Measurements from ENCODE around the gene HDAC4.
A peak's percentile ranks its signal among the peaks of the same experiment; 100 is the strongest.

HDAC4 gene

DNA sequence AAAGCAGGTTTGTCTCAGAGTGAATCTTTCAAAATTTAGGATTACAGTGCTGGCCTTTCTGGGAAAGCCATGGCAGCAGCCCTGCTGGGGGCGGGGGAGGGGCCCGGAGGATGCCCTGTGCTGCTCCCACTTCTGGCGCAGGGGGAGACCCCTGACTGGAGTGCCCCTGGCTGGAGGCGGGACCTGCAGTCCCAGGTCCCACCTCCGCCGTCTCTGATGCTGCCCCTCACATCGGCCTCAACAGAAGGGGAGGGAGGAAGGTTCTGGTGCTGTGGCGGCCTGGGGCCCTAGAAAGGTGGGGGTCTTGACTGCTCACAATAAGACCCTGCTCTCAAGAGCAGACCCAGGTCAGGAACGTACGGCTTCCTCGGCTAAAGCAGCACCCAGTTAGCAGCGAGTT lies 336.6 kb downstream of the HDAC4 start:
- ATAC-seq (no peak), DNase-seq (no peak)
- Mint-ChIP-seq H3K27me3 (no peaks in the 10 kb centered on the region), H3K4me3 (no peak overlapping the region), H3K27ac (no peak overlapping the region), H3K4me1 (no peaks in the 10 kb centered on the region), H3K9me3 (no peaks in the 10 kb centered on the region)

DNA sequence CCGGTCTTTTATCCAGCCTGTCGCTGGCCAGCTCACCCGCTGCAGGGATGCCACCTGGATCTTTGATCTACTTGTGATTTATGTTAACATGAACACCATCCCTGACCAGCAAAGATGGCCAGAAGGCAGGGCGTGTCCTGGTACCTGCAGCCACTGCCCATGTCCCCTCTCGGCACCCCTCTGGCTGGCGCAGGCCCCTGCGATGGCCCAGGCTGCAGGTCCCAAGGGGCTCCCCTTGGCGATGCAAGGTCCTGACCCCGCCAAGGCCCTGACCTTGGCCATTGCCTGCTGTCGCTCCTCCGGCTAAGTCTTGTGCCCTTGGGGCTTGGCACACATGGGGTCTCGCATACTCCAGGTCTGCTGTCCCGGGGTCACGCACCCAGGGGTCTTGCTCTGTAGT lies 338.1 kb downstream of the HDAC4 start:
- no peak for DNase-seq
- ATAC-seq: no peak
- no peaks in the 10 kb centered on the region for H3K27me3 Mint-ChIP-seq
- no peaks in the 10 kb centered on the region for H3K4me1 Mint-ChIP-seq
- no peak overlapping the region for H3K27ac Mint-ChIP-seq
- H3K4me3 Mint-ChIP-seq: no peak overlapping the region
- H3K9me3 Mint-ChIP-seq: no peaks in the 10 kb centered on the region

DNA sequence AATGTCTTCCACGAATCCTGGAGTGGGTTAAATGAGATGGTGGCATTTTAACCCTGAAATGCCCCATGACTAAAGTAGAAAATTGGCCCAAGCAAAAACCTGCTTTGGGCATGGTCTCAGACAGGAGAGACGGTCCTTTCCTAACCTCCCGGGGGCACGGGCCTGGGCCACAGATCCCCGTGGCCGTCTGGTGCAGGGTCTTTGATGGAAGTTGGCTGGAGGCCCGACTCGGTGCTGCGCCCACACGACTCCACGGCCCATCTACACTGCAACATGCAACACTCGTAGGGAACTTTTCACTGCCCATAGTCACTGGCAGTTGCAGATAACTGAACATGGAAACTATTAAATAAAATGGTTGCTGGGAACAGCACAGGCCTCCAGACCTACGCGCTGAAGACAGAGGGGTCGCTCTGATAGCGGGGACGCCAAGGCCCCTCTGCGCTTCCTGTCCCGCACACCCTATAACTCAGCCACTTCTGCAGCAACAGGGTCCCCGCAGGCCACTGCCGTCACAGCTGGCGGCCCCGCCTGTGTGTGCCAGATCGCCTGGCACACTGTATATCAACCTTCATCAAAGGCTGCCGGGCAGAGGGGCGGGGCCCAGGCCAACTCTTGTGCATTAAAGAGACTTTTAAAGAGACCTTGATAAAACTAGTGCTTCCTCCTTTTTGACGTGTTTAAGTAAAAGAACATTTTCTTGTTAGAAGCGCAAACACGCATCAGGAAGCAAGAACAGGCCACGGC lies 338.8 kb downstream of the HDAC4 start:
- DNase-seq (no peak), ATAC-seq (no peak)
- Mint-ChIP-seq H3K27ac (no peak overlapping the region), H3K9me3 (no peaks in the 10 kb centered on the region), H3K4me3 (no peak overlapping the region), H3K27me3 (no peaks in the 10 kb centered on the region), H3K4me1 (no peaks in the 10 kb centered on the region)

DNA sequence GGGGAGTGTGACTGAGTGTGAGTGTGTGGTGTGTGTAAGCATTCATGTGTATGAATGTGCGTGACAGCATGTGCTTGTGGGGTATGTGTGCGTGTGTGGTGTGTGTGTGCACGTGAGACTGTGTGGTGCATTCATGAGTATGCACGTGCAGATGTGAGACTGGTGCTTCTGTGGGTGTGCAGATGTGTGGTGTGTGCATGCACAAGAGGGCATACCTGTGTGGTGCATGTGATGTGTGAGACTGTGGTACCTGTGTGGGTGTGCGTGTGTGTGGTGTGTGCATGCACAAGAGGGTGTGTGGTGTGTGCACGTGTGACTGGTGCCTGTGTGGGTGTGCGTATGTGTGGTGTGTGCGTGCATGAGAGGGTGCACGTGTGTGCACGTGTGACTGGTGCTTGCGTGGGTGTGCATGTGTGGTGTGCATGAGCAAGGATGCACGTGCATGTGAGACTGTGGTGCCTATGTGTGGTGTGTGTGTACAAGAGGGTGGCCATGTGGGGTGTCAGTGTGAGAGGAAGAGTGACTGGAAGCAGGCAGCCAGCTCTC lies 339.6 kb downstream of the HDAC4 start:
- Mint-ChIP-seq H3K27ac (no peak overlapping the region), H3K27me3 (no peaks in the 10 kb centered on the region), H3K4me1 (no peaks in the 10 kb centered on the region), H3K9me3 (no peaks in the 10 kb centered on the region), H3K4me3 (no peak overlapping the region)
- DNase-seq (no peak), ATAC-seq (peak; percentile 34)

DNA sequence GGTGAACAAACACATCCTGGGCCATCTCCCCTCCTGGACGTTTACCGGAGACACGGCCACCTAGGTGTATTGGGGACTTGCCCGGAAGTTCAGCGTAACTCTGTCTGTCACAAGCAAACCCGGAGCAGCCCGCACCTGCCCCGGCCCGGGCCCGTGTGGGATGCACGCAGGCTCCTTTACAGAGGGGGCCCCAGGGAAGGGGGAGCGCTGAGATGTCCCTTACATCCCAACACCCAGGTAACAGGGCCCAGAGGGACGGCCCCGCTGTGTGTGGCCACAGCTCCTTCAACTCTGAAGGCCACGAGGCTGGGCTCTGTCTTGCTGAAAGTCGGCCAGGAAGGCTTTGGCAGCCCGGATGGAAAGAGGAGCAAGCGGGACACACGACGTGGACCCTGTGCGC lies 340.1 kb downstream of the HDAC4 start:
- Mint-ChIP-seq H3K4me1 (no peaks in the 10 kb centered on the region), H3K4me3 (no peak overlapping the region), H3K27ac (peak overlapping the region in 1 of 2 donors; percentile 4), H3K27me3 (no peaks in the 10 kb centered on the region), H3K9me3 (no peaks in the 10 kb centered on the region)
- ATAC-seq (no peak), DNase-seq (no peak)

DNA sequence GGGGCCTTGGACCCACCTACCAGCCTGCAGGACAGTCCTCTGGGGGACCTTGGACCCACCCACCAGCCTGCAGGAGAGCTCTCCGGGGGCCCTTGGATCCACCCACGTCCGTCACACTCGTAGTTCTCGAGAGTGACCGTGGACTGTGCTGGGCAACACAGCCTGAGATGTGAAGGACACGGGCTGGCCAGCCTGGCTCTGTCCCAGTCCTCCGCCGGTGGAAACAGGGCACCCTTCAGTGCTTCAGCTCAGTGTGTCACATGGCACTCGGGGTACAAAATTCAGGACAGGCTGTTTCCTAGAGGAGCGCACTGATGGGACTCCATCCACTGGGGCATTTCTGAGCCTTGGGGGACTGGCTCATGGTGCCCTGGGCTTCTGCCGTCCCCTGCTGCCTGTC lies 341.0 kb downstream of the HDAC4 start:
- no peak for ATAC-seq

DNA sequence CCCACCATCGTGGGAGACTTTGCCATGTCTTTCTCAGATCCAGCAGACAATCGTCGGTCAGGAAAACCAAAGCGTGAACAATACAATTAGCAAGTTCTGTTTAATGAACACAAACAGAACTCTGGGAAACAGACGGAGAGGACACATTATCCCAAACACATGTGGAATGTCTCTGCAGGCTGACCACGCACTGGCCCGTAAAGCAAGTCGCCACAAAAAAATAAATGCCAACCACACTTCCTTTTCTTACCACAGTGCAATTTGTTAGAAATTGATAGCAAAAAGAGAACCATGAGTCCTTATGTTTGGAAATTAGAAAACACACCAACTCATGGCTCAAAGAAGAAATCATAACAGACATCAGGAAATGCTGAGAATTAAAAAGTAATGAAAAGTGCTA lies 342.1 kb downstream of the HDAC4 start:
- H3K27ac Mint-ChIP-seq: no peak overlapping the region
- H3K27me3 Mint-ChIP-seq: no peaks in the 10 kb centered on the region
- no peaks in the 10 kb centered on the region for H3K4me1 Mint-ChIP-seq
- no peaks in the 10 kb centered on the region for H3K9me3 Mint-ChIP-seq
- no peak overlapping the region for H3K4me3 Mint-ChIP-seq
- DNase-seq (no peak), ATAC-seq (no peak)

More for the DNA sequence above, 341.0 kb downstream of the HDAC4 start:
- Mint-ChIP-seq H3K9me3 (no peaks in the 10 kb centered on the region), H3K27ac (no peak overlapping the region), H3K27me3 (no peaks in the 10 kb centered on the region), H3K4me3 (no peak overlapping the region), H3K4me1 (no peaks in the 10 kb centered on the region)
- DNase-seq: no peak

DNA sequence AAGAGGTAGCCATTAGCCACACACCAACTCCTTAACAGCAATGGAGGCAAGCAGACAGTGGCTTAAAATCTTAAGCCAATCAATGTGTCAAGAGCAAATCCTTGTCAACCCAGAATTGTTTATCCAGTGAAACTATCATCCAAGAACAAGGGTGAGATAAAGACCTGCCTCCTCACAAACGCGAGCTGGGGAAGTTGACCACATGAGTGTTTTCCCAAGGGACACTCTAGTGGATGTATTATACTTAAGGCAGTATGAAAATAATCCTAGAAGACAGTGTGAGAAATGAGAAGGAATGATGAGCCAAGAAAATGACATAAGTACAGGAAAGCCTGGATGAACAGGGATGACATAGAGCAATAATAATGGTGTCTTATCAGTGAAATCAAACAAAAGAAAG lies 343.3 kb downstream of the HDAC4 start:
- no peaks in the 10 kb centered on the region for H3K4me1 Mint-ChIP-seq
- no peaks in the 10 kb centered on the region for H3K27me3 Mint-ChIP-seq
- no peak for ATAC-seq

DNA sequence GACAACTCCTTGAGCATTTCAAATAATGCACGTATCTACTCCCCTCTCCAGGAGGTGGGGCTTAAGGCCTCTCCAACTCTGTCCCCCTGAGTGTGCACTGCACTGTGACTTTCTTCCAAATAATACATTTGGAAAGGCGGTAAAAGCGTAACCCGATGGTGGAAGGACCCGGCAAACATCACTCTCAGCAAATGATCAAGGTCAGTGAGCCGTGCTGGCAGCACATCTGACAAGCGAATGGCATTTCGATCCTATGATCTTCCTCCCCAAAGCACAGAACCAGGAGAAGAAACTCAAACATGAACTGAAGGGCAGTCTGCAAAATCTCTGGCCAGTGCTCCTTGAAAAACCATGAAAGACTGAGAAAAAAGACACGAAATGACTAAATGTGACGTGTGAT lies 344.2 kb downstream of the HDAC4 start:
- H3K9me3 Mint-ChIP-seq: no peaks in the 10 kb centered on the region
- no peaks in the 10 kb centered on the region for H3K27me3 Mint-ChIP-seq
- no peak for ATAC-seq
- no peak overlapping the region for H3K27ac Mint-ChIP-seq
- no peaks in the 10 kb centered on the region for H3K4me1 Mint-ChIP-seq
- no peak overlapping the region for H3K4me3 Mint-ChIP-seq
- DNase-seq: no peak

More for the DNA sequence above, 343.3 kb downstream of the HDAC4 start:
- DNase-seq: no peak
- H3K9me3 Mint-ChIP-seq: no peaks in the 10 kb centered on the region
- H3K4me3 Mint-ChIP-seq: no peak overlapping the region
- H3K27ac Mint-ChIP-seq: no peak overlapping the region

DNA sequence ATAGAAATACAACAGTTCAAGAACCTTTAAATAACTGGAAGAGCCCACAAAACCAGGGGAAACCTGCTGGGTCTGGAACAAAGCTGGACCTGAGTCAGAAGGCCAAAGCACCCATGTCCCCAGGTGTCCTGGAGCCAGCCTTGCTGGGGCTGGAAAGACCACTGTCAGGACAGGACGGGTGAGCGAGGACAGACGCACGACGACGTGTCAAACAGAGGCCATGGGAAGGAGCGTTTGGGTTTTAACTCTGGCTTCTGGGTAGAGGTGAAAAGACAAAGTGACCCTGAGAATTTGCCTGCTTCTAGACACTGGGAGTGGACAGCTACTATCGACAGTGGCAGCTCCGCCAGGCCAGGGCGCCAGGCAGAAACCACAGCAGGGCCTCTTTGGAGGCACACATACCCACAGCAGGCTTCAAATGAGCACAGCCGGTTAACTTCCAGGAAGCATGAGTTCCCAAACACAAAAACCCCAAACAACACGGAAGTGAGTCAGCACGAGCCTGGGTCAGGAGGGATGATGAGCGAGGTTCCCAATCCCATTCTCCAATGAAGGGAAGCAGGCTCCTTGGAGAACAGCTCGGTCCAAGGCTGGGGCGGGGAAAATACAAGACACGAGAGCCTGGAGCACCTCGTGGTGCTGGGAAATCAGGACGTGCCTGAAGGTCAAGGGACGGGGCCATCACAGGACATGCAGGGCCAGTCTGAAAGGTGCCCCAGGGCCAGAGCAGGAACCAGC lies 344.9 kb downstream of the HDAC4 start:
- no peak overlapping the region for H3K4me3 Mint-ChIP-seq
- no peaks in the 10 kb centered on the region for H3K27me3 Mint-ChIP-seq
- no peaks in the 10 kb centered on the region for H3K4me1 Mint-ChIP-seq
- ATAC-seq: no peak
- DNase-seq: no peak
- no peaks in the 10 kb centered on the region for H3K9me3 Mint-ChIP-seq
- H3K27ac Mint-ChIP-seq: peak overlapping the region in 1 of 2 donors; percentile 55

DNA sequence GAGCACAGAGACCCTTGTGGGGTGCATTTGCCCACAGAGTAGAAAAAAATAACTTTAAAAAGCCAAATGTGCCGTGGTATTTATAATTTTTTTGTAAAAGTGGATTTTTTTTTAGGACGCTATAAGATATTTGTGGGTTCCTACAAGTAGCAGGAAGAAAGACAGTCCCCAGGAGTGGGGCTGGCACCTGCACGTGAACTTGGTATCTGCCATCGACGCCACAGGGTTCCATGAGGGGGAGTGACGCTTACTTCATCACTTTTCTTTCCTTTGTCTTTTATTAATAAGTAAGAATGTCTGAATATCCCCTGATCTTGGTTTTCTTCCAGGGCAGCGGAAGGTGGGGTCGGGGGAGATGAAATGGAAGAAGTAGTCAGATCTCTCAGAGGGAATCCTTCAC lies 345.9 kb downstream of the HDAC4 start:
- no peak overlapping the region for H3K4me3 Mint-ChIP-seq
- H3K27ac Mint-ChIP-seq: no peak overlapping the region
- ATAC-seq: no peak
- no peaks in the 10 kb centered on the region for H3K9me3 Mint-ChIP-seq
- no peaks in the 10 kb centered on the region for H3K4me1 Mint-ChIP-seq
- DNase-seq: no peak
- H3K27me3 Mint-ChIP-seq: no peaks in the 10 kb centered on the region

DNA sequence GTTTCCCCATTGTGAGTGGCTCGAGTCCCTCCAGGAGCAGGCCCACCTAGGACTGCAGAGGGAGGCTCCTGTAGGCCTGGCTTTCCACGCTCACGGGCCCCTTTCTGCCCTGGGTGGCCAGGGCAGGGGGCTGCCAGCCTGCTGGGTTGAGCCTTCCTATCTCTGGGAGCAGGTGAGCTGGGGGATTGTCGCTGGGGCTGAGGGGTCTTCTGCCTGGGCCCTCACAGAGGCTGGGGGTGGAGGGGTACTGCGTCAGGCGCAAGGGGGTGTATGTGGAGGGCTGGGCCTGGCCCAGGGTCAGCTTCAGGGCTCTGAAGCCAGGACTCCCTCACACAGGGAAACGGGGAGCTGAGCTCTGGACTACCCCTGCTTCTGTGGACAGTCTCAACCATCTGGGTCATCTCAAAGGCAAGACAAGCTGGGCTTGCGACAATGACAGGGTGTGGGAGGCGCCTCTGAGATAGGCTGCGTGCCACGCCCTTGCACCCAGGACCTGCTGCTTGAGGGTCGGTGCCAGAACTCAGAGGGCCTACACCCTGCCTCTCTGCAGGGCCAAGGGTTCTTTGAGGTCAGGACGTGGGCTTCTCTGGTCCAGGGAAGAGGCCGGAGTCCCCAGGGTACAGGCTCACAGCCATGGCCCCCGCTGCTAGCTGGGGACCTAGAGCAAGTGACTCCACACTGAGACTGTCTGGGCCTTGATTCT lies 346.9 kb downstream of the HDAC4 start:
- H3K27me3 Mint-ChIP-seq: no peaks in the 10 kb centered on the region
- no peak overlapping the region for H3K4me3 Mint-ChIP-seq
- peak overlapping the region in 1 of 2 donors; percentile 93 for H3K27ac Mint-ChIP-seq
- H3K9me3 Mint-ChIP-seq: no peaks in the 10 kb centered on the region
- no peak for DNase-seq
- no peak for ATAC-seq
- H3K4me1 Mint-ChIP-seq: no peaks in the 10 kb centered on the region

DNA sequence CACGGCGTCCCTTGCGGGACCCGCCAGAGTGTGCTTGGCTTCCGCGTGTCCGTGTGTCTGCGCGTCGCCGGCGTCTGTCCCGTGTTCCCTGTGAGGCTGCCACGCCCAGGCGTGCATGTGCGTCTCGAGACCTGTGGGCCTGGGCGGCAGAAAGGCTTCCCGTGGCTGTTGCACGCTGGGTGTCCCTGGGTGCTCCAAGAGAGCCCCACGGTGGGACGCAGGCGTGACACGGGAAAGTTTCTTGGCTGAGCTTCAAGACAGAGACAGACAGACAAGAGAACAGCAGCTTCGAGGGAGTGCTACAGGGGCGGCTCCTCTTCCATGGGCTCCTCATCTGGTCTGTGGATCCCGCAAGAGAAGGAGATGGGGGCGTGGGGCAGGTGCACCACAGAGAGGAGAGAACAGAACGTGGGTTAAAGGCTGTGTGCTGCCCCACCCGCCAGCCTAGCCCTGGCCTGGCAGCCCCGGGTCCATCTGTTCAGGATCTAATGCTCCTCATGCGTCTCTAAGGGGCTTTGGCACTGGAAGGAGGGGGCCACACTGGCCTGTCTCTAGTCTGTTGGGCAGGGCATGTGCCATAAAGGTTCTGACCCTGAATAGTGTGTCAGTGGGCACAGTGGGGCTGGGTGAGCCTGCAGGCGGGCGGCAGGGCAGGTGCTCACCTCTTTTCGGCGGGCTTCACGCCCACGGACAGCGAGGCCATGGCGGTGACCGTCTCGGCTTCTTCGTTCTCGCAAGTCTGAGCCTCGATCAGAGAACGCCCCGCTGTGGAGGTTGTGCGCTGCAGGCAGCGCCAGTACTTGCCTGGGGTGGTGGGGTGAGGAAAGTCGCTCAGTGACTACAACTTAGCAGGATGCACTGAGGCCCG lies 347.8 kb downstream of the HDAC4 start:
- H3K4me1 Mint-ChIP-seq: no peaks in the 10 kb centered on the region
- no peaks in the 10 kb centered on the region for H3K9me3 Mint-ChIP-seq
- peak overlapping the region in 1 of 2 donors; percentile 94 for H3K27ac Mint-ChIP-seq
- no peak overlapping the region for H3K4me3 Mint-ChIP-seq
- DNase-seq: no peak
- H3K27me3 Mint-ChIP-seq: no peaks in the 10 kb centered on the region
- ATAC-seq: no peak

DNA sequence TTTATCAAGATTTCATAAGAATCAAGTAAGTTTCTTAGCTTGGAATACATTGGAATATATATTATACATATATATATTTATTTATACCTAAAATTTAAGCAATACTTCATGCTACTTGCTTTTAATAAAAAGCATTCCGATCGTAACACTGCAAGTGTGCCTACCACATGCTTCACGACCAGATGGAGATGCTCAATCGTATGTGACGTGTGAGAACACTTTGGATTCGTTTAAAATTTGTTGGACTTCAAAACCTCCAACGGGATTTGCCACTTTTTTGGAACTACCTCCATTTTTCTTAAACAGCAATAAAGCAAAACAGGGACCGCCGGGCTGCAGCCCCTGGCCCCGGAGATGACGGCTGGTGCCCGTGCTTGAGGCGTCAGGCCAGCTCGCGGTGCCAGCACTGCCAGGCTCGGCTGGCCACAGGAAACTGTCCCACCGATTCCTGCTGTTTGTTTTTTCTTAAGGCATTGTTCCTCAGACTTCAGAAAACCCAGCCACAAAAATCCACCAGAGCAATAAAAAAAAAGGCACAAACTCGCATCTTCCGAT lies 348.9 kb downstream of the HDAC4 start:
- H3K27ac Mint-ChIP-seq: no peak overlapping the region
- H3K4me1 Mint-ChIP-seq: no peaks in the 10 kb centered on the region
- no peak for ATAC-seq
- H3K27me3 Mint-ChIP-seq: no peaks in the 10 kb centered on the region
- H3K4me3 Mint-ChIP-seq: no peak overlapping the region
- H3K9me3 Mint-ChIP-seq: no peaks in the 10 kb centered on the region
- no peak for DNase-seq

DNA sequence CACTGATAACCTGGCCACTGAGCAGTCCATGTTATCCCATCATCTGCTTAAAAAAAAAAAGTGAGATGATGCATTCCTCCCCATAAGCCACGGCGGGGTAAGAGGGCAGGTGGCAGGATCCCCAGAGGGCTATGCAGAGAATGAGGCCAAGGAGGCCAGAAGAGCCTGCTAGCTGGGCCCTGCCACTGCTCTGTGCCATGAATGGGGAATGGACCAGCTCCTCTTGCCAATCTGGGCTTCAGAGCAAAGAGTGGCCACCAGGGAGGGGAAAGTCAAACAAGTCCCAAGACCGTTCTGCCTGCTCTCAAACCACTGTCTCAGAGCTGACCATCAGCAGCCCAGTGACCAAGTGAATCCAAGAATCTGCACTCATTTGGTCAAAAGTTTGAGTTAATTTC lies 350.6 kb downstream of the HDAC4 start:
- H3K4me1 Mint-ChIP-seq: no peaks in the 10 kb centered on the region
- DNase-seq: no peak
- H3K9me3 Mint-ChIP-seq: no peaks in the 10 kb centered on the region
- no peak for ATAC-seq
- H3K4me3 Mint-ChIP-seq: no peak overlapping the region
- H3K27me3 Mint-ChIP-seq: no peaks in the 10 kb centered on the region
- H3K27ac Mint-ChIP-seq: no peak overlapping the region

Measured in stimulated activated naive CD8-positive, alpha-beta T cell treated with anti-CD3 and anti-CD28 coated beads, Interleukin-15, amount 100 ng/mL, for 72 hours (primary cell).